NOMO-1 treated with dmso at 0.1 percent for 144 hours (cell line): ENCODE data around the gene RIMS4.

Source experiments
- DNase-seq: peaks from one replicate; lab custom pipeline; 2025; ENCODE audit not compliant: unreplicated experiment; lab: John Stamatoyannopoulos, UW

Gene RIMS4

DNA sequence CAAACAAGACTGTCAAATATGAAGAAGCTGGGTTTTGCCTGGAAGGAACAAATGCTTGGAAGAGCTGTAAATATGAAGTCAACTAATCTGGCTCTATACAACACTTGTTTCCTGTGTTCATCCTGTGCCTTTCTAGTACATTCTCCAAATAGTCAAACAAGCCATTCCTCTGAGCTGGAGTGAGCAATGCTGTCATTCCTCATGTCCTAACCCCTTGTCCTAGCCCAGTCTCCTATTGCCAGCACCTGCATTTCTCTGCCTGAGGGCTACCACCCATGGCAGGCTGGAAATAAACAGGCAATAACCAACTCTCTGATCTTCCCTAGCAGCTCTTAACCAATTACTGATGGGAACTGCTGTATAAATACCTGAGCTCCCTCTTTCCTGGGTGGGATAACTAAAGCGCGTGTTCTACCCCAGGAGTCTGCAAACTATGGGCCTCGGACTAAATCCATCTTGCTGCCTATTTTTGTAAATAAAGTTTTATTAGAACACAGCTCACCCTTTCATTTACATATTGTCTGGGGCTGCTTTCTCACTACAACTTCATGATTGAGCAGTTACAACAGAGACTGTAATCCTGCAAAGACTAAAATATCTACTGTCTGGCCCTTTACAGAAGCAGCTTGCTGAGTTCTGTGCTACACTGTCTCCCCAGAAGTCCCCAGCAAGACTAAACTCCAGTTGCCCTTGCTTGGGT is 13.4 kb downstream of the RIMS4 start:
- DNase-seq: no peak

DNA sequence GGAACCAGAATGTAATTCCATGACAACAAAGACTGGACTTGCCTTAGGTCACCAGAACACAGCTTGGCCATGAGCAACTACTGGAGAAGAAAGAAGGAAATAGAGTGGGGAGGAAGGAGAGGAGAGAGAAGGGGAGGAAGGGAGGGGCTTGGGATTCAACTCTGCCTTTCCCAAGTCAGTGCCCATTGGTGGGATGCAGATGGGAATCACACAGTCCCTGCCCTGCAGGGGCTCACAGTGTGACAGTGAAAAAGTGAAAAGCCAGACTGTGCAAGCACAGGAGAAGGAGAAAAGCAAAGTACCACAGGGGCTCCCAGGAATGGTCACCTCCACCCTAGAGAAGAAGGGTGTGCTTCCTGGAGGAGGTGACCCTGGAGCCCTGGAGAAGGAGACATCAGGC is 14.0 kb downstream of the RIMS4 start:
- no peak for DNase-seq

DNA sequence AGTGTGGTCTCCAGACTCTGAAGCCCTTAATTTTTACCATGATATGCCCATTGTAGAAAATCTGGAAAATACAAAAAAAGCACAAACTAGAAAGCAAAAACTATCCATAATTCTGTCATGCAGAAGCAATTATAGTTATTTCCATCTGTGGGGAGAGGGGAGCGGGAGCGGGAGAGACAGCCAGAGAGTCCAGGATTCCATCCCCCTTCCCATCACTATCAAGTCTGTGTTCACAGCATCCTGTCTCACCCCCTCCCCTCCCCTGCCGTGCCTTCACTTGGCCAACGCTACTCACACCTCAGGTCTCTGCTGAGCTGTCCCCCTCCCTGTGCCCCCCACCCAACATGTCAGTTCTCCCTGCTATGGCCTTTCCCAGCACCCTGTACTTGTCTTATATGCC is 14.5 kb downstream of the RIMS4 start:
- no peak for DNase-seq

DNA sequence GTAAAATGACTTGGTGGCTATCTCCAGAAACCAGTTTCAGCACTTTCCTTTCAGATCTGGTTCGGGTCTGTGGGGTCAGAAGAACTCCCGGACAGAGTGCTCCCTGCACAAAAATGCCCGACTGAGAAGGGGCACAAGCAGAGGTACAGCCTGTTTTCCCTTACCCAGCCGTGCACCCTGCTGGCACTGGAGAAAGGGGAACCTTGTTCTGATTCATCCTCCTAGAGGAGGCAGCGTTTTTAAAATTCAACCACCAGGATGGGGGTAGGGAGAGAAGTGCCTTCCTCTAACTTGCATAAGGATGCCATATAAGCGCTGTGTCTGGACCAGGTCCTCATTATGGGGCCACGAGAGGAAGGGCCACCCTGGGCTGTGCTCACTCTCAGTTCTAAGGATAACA is 17.6 kb downstream of the RIMS4 start:
- peak; percentile 21 for DNase-seq

DNA sequence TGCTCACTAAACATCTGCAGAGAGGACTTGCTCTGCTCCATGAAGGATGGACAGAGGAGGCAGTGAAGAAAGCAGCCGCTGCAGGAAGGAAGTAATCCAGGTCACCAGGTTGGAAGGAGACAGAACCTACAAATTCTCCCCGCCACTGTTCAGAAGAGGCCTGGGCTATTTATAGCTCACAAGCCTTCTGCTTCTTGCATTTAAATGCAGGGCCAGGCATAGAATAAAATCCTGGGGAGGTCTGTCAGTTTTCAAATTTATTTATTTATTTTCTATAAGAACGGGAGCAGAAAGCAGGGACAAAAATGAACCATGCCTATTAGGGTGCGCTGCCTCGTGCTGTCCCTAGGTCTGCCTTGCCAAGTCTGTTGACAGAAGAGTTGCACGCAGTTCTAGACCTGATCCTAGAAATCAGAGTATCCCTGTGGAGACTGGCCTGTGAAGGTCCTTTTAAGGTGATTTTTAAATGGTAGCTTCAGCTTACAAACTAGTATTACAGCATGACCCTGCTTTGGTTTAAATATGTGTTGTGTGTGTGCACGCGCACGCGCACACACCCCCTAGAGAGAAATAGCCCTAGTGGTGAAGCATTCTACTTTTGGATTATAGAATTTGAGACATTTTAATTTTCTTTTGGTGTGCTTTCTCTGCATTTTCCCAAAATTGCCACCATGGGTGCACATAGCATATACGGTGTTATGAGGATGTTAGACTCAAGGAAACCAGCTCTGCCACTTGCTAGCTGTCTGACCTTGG is 19.5 kb downstream of the RIMS4 start:
- DNase-seq: no peak

DNA sequence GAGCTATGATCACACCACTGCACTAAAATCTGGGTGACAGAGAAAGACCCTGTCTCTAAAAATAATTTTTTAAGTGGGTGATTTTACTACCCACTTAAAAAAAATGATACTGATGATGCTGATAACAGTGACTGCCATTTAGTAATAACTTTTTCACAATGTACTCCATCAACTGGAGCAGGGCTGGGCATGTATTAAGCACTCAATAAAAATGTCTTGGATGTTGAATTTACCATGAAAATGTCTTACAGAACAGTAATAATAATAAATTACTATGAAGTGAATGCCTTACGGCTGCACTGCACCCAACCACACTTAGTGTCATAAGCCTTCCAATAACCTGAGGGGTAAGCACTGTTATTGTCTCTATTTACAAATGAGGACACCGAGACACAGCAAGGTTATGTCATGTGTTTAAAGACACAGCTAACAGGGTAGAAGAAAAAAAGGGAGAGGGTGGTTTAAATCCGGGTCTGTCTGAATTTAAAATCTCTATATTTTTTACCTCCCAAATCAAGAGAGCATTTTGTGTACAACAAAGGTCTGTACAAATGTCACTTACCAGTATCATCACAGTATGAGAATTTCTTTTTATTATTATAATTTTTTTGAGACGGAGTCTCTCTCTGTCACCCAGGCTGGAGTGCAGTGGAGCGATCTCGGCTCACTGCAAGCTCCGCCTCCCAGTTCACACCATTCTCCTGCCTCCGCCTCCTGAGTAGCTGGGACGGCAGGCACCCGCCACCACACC is 21.5 kb downstream of the RIMS4 start:
- DNase-seq: no peak

DNA sequence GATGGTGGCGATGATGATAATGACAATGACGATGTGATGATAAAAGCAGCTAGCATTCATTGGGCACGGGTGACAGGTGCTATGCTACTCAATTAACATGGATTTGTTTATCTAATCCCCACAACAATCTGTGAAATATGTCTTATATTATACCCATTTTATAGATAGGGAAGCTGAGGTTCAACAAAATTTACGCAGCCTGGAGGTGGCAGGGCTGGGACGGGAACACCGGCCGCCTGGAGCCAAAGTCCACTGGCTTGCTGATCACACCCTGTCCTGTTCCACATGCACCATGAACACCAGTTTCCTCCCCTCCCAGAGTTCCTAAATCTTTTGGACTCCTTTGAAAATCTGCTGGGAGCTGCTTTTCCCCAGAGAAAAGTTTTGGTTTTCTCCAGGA is 23.0 kb downstream of the RIMS4 start:
- DNase-seq: no peak

DNA sequence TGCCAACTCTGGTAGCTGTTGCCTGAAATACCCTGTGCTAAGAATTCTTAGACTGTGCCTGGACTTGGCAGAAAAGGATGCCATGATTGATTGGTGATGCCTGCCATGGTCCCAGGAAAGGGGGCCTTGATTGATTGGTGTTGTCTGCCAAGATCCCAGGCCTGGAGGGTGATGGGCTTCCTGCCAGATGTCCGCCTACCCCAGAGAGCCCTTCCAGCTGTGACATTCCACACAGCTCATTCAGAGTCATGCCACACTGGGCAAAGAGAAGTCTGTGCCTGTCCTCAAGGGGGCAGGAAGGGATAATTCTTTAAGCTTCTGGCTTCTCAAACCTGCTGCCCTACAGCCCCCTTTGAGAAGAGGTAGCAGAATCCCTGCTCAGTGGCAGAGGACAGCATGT is 24.6 kb downstream of the RIMS4 start:
- no peak for DNase-seq

DNA sequence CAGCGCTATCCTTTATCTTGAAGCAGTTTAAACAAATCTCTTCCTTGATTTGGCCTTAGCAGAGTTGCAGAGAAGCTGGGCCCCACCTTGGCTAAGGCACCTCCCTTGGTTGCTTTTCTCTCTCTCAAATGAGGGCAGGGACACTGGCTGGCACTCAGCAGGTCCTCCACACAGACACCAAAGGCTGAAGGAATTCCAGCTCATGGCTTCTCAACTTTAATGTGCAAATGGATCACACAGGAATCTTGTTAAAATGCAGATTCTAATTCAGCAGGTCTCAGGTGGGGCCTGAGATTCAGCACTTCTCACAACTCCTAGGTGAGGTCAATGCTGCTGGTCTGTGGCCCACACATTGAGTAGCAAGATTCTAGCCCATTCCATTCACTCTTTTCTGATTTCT is 25.7 kb downstream of the RIMS4 start:
- DNase-seq: no peak

DNA sequence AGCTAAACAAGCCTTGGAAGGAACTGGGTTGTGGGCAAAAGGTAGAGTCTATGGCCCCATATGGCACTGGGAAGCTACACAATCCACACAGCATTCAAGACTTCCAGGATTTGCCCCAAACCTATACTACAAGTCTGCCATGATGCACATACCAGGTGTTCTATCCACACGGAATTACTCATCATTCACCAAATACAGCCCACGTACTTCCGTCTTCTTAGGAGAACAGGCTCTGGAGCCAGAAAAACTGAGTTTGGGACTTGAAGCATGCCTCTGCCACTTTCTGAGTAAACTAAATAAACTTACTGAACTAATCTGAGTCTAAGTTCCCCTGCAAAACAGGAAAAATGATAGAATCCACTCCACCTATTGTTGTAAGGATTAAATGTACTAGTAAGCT is 28.6 kb downstream of the RIMS4 start:
- no peak for DNase-seq

DNA sequence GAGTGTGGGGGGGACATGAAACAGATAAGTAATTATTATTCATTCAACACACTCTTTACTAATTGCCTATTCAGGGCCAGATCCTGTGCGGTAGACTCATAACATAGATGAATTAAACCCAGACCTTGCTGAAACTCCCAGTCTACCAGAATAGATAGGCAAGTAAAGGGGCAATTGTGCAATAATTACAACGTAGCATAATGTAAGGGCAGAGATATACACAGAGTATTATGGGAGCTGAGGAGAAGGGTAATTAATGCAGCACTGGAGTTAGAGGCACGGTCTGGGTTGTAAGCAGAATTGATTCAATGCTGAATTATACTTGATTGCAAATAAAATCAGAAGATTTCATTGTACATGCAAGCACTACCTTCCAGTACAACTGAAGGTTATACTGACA is 29.2 kb downstream of the RIMS4 start:
- no peak for DNase-seq

DNA sequence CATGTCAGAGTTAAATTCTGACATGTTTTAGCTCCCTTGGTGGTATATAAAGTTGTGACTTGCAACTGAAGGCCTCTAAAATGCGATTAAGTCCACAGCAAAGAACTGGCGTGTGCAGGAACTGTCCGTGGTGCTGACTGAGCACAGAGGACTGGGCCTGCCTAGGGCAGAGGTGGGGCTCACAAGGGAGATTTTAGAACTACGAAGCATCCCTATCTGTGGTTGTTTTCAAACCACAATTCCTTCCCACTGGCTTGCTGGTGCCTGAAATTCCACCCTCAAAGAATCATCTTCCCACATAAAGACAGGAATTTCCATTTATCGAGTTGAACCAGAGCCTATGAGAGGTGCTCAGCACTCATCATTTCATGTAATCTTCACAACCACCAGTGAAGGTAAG is 30.1 kb downstream of the RIMS4 start:
- peak; percentile 8 for DNase-seq

DNA sequence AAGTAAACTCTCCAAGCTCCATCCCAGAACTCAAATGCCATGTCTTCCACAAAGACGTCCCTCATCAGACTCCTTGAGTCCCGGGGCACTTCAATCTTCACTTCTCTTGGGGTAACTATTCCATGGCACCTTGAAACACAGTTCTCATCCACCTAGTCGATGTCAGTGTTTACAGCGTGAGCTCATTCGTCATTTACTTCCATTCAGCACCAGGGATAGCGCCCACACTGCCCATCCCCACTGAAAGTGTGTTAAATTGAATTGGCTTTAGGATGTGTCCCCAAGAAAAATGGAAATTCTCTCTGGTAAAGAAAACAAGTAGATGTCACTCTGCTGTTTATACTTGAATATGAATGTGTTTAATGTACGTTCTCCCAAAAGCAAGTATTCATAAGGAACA is 33.4 kb downstream of the RIMS4 start:
- no peak for DNase-seq

DNA sequence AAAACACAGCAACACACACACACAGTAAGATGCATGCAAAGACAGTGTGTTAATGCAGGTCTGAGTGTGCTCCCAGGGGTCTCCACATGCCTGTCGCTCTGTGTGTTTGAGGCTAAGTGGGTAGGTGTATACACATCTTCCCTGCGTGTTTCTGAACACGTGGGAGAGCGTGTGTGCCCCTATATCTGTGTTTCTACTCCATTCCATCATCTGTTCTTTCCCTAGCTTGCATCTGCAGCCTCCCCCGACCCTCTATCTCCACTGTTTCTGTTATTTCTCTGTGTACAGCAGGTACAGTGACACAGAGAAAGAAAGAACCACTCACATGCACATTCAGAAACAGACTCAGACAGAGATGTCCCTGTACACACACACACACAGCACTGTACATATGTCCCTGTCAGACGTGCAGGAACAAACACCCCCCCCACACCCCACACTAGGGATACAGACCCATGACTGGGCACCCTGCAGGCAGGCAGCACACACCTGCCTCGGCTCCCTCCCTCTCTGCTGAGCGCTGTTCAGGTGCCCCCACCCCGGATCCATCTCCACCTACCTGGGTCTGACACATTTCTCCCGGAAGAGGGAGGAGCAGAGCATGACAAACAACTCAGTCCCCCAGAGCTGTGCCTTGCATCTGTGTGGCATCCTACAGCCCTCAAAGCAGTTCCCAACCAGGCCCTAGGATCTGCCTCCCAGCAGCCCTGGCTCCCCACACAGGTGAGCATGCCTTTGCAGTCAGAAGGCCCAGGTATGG is 37.1 kb downstream of the RIMS4 start:
- DNase-seq: no peak

DNA sequence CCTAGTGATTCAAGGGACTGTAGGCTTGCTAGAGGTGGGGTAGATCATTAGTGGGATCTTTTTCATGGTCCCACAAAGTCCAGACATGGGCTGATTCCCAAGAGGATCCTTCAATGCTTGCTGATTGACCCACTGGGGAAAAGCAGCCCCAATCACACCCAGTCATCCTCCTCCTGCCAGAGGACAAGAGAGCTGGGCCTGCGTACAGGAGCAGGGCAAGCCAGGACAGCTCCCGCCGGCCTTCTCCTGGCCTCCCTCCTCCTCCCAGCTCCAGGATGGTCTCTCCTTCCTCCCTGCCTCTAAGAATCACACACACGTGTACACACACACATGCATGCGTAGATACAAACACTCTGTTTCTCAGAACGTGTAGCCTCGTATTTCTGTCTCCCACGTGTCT is 37.7 kb downstream of the RIMS4 start:
- no peak for DNase-seq

DNA sequence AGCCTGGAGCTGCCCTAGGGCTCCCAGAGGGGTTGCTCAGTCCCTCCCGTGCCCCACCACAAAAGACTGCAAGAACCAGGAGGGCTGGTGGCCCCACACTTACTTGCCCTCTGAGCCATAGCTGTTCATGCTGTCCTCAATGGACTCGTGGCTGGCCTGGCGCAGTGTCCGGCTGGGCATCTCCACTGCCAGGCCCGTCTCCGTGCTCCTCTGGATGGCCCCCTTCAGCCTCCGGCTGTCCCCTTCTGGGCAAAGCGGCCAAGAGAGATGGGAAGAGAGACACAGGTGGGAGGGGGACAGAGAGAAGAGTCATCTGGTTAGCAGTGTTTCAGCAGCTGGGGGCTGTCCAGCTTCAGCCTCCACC is 39.2 kb downstream of the RIMS4 start:
- no peak for DNase-seq

DNA sequence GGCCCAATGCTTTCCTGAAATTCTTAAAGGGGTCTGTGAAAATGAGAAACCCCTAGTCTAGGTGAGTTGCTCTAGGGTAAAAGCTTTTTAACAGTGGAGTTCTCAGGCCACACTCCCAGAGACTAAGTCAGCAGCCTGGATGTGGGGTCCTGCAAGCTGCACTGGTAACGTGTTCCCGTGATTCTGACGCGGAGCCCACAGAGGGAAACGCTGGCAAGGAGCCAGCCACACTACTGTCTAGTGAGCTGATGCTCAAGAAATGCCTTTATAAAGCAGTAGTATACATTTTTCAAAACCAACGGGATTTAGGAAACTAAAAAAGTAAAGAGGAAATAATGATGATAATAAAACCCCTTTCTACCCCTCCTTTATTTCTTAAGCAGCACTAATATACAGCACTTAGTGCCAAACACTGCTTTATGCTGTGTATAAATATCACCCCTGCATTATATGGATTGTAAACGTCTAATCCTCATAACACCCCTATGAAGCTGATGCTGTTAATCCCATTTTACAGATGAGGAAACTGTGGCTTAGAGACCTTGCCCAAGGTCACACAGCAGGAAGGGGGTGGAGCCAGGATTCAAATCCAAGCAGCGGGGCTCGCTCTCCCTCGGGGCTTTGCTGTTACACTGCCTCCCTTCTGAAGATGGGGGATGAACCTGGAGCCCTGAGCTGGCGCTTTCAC is 39.7 kb downstream of the RIMS4 start:
- DNase-seq: no peak

DNA sequence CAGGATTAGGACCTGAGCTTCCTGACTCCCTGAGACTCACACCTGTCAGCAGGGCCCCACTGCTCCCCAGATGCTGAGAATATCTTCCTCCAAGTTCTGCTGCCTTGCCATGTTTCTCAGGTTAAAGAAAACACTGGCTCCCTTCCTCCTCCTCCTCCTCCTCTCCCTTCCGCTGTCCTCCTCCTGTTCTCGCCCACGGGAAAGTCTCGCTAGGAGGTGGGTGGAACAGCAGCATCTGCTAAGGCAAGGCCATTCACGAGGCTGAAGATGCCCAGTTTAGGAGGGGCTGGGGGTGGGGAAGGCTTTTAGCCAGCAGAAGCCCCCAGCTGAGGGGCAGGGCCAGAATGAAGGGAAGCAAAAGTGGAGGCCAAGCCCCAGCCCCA is 40.9 kb downstream of the RIMS4 start:
- no peak for DNase-seq

DNA sequence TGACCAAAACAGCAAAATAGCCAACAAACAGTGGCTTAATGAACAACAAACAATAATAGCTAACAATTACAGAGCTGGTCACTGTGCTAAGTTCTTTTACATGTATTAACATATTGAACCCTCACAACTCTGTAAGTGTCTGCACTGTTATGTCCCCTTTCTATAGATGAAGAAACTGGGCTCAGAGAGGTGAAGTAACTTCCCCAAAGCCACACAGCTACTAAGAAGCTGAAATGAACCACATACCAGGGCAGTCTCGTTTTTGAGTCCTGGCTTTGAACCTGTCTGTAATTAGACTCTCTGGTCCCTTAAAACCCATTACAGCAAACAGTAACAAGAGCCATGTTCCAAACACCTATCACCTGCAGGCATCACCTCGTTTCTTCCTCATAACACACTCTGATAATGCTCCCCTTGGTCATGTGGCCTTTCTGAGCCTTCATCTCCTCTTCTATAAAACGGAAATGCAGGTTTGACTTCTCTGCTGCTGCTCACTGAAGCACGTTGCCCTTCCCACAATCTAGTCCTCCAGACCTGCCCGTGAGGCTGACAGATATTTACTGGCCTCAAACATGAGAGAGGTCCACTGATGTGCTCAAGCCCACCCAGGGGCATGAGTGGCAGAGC is 41.4 kb downstream of the RIMS4 start:
- DNase-seq: no peak

DNA sequence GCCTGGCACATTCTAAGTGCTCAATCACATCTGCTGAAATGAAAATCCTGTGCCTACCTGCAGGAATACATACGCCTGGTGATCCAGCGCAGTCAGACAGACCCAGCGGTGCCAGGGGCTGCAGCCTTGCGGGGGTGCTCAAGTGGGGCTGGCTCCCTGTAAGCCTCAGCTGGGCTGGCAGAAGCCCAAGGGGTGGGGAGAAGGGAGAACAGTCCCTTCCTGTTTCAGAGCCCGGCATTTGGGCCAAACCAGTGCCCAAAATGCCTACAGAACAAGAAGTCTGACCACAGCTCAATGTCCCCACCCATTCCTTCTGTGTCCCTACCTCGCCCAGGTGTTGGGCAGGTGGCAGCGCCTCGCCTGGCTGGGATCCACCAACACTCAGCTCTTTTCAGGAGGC is 42.1 kb downstream of the RIMS4 start:
- no peak for DNase-seq
